Measurements from ENCODE around the gene CFAP74. TPM values are rescaled to one million over a fixed set of nuclear protein-coding genes. Genes with fewer than 3 reads are reported as not detected.

CFAP74 gene
- total RNA-seq, 2 donors from 2014 or later: 9.1 TPM; not detected in 1

- intact Hi-C loops (cut with DNase I): no loop called here
- H3K27ac ChIP-seq: no peak overlapping the region
- WGBS: 81% methylated on average over 38 of the region's 39 CpGs
- H3K36me3 ChIP-seq: no peaks in the 10 kb centered on the region
- H3K4me3 ChIP-seq: no peak overlapping the region
- no peak for DNase-seq (ENCODE audit: low spot score)
- no peaks in the 10 kb centered on the region for H3K4me1 ChIP-seq (replicated peaks)
- no peaks in the 10 kb centered on the region for H3K9me3 ChIP-seq
- no peak for TF ChIP-seq POLR2AphosphoS5 (IDR thresholded peaks at IDR 0.05)
- no peak for TF ChIP-seq CTCF (IDR thresholded peaks at IDR 0.05)
- no peak for TF ChIP-seq POLR2A (IDR thresholded peaks at IDR 0.05)
- no peaks in the 10 kb centered on the region for H3K27me3 ChIP-seq (replicated peaks; ENCODE audit: insufficient read depth)
Measured at GRCh38 chr1:1941868-1942752, 61.5 kb downstream of the CFAP74 start.

GRCh38 chr1:1941211-1941841 is 62.3 kb downstream of the CFAP74 start:
- intact Hi-C loops (cut with DNase I): no loop called here
- no peaks in the 10 kb centered on the region for H3K27me3 ChIP-seq (replicated peaks; ENCODE audit: insufficient read depth)
- WGBS: 78% methylated on average over 19 of the region's 19 CpGs
- no peak for TF ChIP-seq POLR2AphosphoS5 (IDR thresholded peaks at IDR 0.05)
- TF ChIP-seq POLR2A (IDR thresholded peaks at IDR 0.05): no peak
- TF ChIP-seq CTCF (IDR thresholded peaks at IDR 0.05): no peak
- no peak overlapping the region for H3K27ac ChIP-seq
- H3K9me3 ChIP-seq: no peaks in the 10 kb centered on the region
- H3K36me3 ChIP-seq: no peaks in the 10 kb centered on the region
- no peaks in the 10 kb centered on the region for H3K4me1 ChIP-seq (replicated peaks)
- DNase-seq (ENCODE audit: low spot score): no peak
- H3K4me3 ChIP-seq: no peak overlapping the region

GRCh38 chr1:1940123-1940425 is 63.5 kb downstream of the CFAP74 start:
- no peak for DNase-seq (ENCODE audit: low spot score)
- no peaks in the 10 kb centered on the region for H3K36me3 ChIP-seq
- H3K4me3 ChIP-seq: no peak overlapping the region
- no peaks in the 10 kb centered on the region for H3K9me3 ChIP-seq
- no peaks in the 10 kb centered on the region for H3K27me3 ChIP-seq (replicated peaks; ENCODE audit: insufficient read depth)
- H3K27ac ChIP-seq: no peak overlapping the region
- WGBS: 84% methylated on average over 12 of the region's 12 CpGs
- intact Hi-C loops (cut with DNase I): no loop called here
- H3K4me1 ChIP-seq (replicated peaks): no peaks in the 10 kb centered on the region
- no peak for TF ChIP-seq POLR2AphosphoS5 (IDR thresholded peaks at IDR 0.05)
- no peak for TF ChIP-seq CTCF (IDR thresholded peaks at IDR 0.05)
- TF ChIP-seq POLR2A (IDR thresholded peaks at IDR 0.05): no peak

GRCh38 chr1:1939296-1940122 is 64.1 kb downstream of the CFAP74 start:
- Histone ChIP-seq H3K4me1 (replicated peaks) (no peaks in the 10 kb centered on the region), H3K27ac (no peak overlapping the region), H3K36me3 (no peaks in the 10 kb centered on the region), H3K27me3 (replicated peaks; ENCODE audit: insufficient read depth) (no peaks in the 10 kb centered on the region), H3K4me3 (no peak overlapping the region), H3K9me3 (no peaks in the 10 kb centered on the region)
- TF ChIP-seq CTCF (IDR thresholded peaks at IDR 0.05): no peak
- no peak for TF ChIP-seq POLR2AphosphoS5 (IDR thresholded peaks at IDR 0.05)
- no peak for TF ChIP-seq POLR2A (IDR thresholded peaks at IDR 0.05)
- DNase-seq (ENCODE audit: low spot score): no peak
- WGBS: 85% methylated on average over 28 of the region's 28 CpGs
- intact Hi-C loops (cut with DNase I): no loop called here
